K562 (cell line): ENCODE measurements around the gene TRMT2A. TPM values are rescaled to one million over a fixed set of nuclear protein-coding genes. Genes with fewer than 3 reads are reported as not detected.

ENCODE experiments used
- CBX1 ChIP-seq: sonication (generic); IDR thresholded peaks from 2 replicates; pipeline ENCODE4 v1.6.1; 2016; ENCODE audit warnings: antibody characterized with exemption, low read depth, mild to moderate bottlenecking
- CEBPG ChIP-seq, 3 experiments: fragments of 200-800 bp in 1 of 3; sonication (Bioruptor generic) in 1 of 3; sonication (generic) in 1 of 3; formaldehyde crosslinking in 1 of 3; IDR thresholded peaks in 2 of 3; conservative IDR thresholded peaks in 1 of 3; 2 replicates each; pipeline versions ENCODE4 v1.6.1 to v1.8.0; 2016 to 2022; ENCODE audit warnings: missing compliant biosample characterization in 2 of 3, missing genetic modification characterization in 2 of 3, mild to moderate bottlenecking in 1 of 3, missing genetic modification reagents in 1 of 3
- CREB3 ChIP-seq: fragments of 450-650 bp; conservative IDR thresholded peaks from 2 replicates; pipeline ENCODE4 v1.6.1; 2016; ENCODE audit warnings: missing genetic modification characterization, low read depth, mild to moderate bottlenecking, missing compliant biosample characterization, moderate library complexity
- ELF4 ChIP-seq: fragments of 450-650 bp; formaldehyde crosslinking; IDR thresholded peaks from 2 replicates; pipeline ENCODE4 v1.4.0; 2022; ENCODE audit warnings: missing genetic modification characterization
- ERF ChIP-seq: fragments of 450-650 bp; formaldehyde crosslinking; IDR thresholded peaks from 2 replicates; pipeline ENCODE4 v1.4.0; 2020; ENCODE audit warnings: mild to moderate bottlenecking, mixed read lengths
- ETS2 ChIP-seq: IDR thresholded peaks from 2 replicates; pipeline ENCODE4 v1.6.1; 2016; ENCODE audit warnings: borderline replicate concordance, missing genetic modification characterization, mild to moderate bottlenecking, moderate library complexity, missing compliant biosample characterization; ENCODE audit not compliant: poor library complexity, severe bottlenecking
- ETV1 ChIP-seq: fragments of 450-650 bp; conservative IDR thresholded peaks from 2 replicates; pipeline ENCODE4 v1.6.1; 2016; ENCODE audit warnings: missing genetic modification characterization, control low read depth, low read depth, missing compliant biosample characterization
- JUN ChIP-seq, 2 experiments: sonication (generic) in 1 of 2; formaldehyde crosslinking in 1 of 2; IDR thresholded peaks; 2 replicates each; pipeline versions ENCODE4 v1.6.1 to v1.8.0; 2012 to 2022; ENCODE audit warnings: borderline replicate concordance in 2 of 2, mild to moderate bottlenecking in 2 of 2, improper control_type of control experiment in 1 of 2, low read depth in 1 of 2, low read length in 1 of 2, missing genetic modification reagents in 1 of 2
- JUND ChIP-seq, 2 experiments: IDR thresholded peaks; 2 replicates in 1 of 2; 3 replicates in 1 of 2; pipeline ENCODE4 v1.6.1; 2011; ENCODE audit warnings: borderline replicate concordance in 2 of 2, low read depth in 2 of 2, low read length in 2 of 2, improper control_type of control experiment in 1 of 2, missing biosample characterization in 1 of 2, missing genetic modification characterization in 1 of 2, missing genetic modification reagents in 1 of 2
- OTX1 ChIP-seq: fragments of 450-650 bp; formaldehyde crosslinking; IDR thresholded peaks from 2 replicates; pipeline ENCODE4 v1.4.0; 2022; ENCODE audit warnings: mild to moderate bottlenecking
- SMAD1 ChIP-seq: fragments of 150-350 bp; IDR thresholded peaks from 2 replicates; pipeline ENCODE4 v1.6.1; 2014; ENCODE audit warnings: low read length, low read depth; ENCODE audit not compliant: partially characterized antibody
- SRSF9 ChIP-seq: fragments of 200-400 bp; formaldehyde crosslinking; IDR thresholded peaks from 2 replicates; pipeline ENCODE4 v1.6.1; 2017; ENCODE audit warnings: low read depth, low read length, borderline replicate concordance
- STAG1 ChIP-seq: sonication (generic); formaldehyde crosslinking; IDR thresholded peaks from 2 replicates; pipeline ENCODE4 v1.5.0; 2020; ENCODE audit warnings: missing genetic modification reagents, borderline replicate concordance
- TSC22D4 ChIP-seq: fragments of 450-650 bp; IDR thresholded peaks from 2 replicates; pipeline ENCODE4 v1.6.1; 2016; ENCODE audit warnings: missing genetic modification characterization, missing biosample characterization, control low read depth
- ZNF134 ChIP-seq: fragments of 250-450 bp; sonication (Bioruptor Pico); conservative IDR thresholded peaks from 2 replicates; pipeline ENCODE4 v1.4.0; 2020
- ZNF165 ChIP-seq: fragments of 250-450 bp; sonication (Bioruptor Pico); IDR thresholded peaks from 2 replicates; pipeline ENCODE4 v1.4.0; 2020; ENCODE audit warnings: borderline replicate concordance
- ZNF239 ChIP-seq: fragments of 250-450 bp; sonication (Bioruptor Pico); IDR thresholded peaks from 2 replicates; pipeline ENCODE4 v1.4.0; 2020; ENCODE audit warnings: mild to moderate bottlenecking
- polyA plus RNA-seq, 8 experiments: library from polyadenylated mRNA; depleted of rRNA in 4 of 8; stranded (reverse) in 5 of 8; unstranded in 3 of 8; fragments of >200 nt; fragmentation: Nextera tagmentation in 2 of 8; fragmentation: Illumina TruSeq in 1 of 8; extraction: Ambion mirVana in 2 of 8; extraction: Trizol in 1 of 8; gene quantifications; 2 replicates each; pipeline versions ENCODE4 v1.2.1 to v1.2.3, GENCODE V29; 2011 to 2014; ENCODE audit warnings: inconsistent platforms in 1 of 8, missing spikeins in 1 of 8
- total RNA-seq, 7 experiments: library from RNA; depleted of rRNA in 6 of 7; stranded (reverse); fragments of >200 nt in 6 of 7; fragmentation: Illumina TruSeq in 2 of 7; extraction: Trizol in 2 of 7; gene quantifications; 2 replicates each; pipeline versions ENCODE4 v1.2.1 to v1.2.3, GENCODE V29; 2011 to 2021; ENCODE audit warnings: low replicate concordance in 1 of 7
- TF ChIP-seq, protein P1 (sequence below): fragments of 450-650 bp; formaldehyde crosslinking; IDR thresholded peaks from 2 replicates; pipeline ENCODE4 v1.4.0; 2022; ENCODE audit warnings: mild to moderate bottlenecking, moderate library complexity
- TF ChIP-seq, protein P2 (sequence below): fragments of 450-650 bp; IDR thresholded peaks from 2 replicates; pipeline ENCODE4 v1.6.1; 2018; ENCODE audit not compliant: partially characterized antibody

The TRMT2A gene
- total and polyA plus RNA-seq, 9 of the 15 experiments (the other 6 are each of a cell fraction or from before 2014, with no cell fraction given) = 1.6 to 265 (median 140) TPM

DNA sequence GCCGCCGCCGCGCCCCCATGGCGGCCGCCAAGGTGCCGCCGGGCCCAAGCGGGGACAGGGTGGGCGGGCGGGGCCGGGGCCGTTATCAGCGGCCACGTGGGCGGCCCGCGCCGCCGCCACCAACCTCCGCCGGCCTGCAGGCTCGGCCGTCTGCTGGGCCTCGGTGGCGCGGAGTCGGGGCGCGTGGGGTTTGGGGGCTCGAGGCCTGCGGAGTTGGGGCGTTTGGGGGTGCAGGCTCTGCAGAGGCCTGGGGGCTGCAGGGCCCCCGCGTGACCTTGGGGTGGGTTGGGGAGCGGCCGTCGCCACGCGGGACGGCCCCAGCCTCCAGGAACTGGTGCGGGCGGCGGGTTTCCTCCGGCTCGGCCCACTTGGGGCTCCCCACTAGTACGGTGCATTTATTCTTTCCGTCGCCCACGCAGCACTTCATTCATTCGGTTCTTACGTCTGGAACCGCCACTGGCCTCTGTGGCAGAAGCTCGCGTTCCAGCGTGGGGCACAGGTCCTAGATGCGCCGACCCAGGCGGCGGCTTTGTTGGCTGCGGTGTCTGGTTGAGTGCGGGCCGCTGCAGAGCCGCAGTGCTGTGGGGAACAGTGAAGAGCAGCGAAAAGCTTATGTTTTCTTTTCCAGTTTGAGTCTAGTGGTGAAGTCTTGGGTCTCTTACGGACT, 740 bp upstream of the TRMT2A start (continued):
- TF ChIP-seq CEBPG (CRISPR knock-in tag; IDR thresholded peaks at IDR 0.05) = no peak
- TF ChIP-seq CEBPG (tag; conservative IDR thresholded peaks at IDR 0.05 in 1 of 2, IDR thresholded peaks at IDR 0.05 in 1 of 2) = no peak
- no peak for TF ChIP-seq ETV1 (tag)
- TF ChIP-seq SRSF9 = no peak
- no peak for TF ChIP-seq ELF4 (CRISPR knock-in tag)
- TF ChIP-seq JUND (IDR thresholded peaks at IDR 0.05; ENCODE audit: borderline replicate concordance, low read depth, low read length) = no peak; the same call in 1 of the 2 replicates
- no peak for TF ChIP-seq JUND (tag; IDR thresholded peaks at IDR 0.05; ENCODE audit: borderline replicate concordance, low read depth, low read length)
- TF ChIP-seq ETS2 (tag) = no peak
- TF ChIP-seq CREB3 (tag) = peak; percentile 74; the same call in 1 of the 2 replicates
- TF ChIP-seq, protein P1, sequence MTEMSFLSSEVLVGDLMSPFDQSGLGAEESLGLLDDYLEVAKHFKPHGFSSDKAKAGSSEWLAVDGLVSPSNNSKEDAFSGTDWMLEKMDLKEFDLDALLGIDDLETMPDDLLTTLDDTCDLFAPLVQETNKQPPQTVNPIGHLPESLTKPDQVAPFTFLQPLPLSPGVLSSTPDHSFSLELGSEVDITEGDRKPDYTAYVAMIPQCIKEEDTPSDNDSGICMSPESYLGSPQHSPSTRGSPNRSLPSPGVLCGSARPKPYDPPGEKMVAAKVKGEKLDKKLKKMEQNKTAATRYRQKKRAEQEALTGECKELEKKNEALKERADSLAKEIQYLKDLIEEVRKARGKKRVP (CRISPR knock-in tag) = no peak
- TF ChIP-seq, protein P2, sequence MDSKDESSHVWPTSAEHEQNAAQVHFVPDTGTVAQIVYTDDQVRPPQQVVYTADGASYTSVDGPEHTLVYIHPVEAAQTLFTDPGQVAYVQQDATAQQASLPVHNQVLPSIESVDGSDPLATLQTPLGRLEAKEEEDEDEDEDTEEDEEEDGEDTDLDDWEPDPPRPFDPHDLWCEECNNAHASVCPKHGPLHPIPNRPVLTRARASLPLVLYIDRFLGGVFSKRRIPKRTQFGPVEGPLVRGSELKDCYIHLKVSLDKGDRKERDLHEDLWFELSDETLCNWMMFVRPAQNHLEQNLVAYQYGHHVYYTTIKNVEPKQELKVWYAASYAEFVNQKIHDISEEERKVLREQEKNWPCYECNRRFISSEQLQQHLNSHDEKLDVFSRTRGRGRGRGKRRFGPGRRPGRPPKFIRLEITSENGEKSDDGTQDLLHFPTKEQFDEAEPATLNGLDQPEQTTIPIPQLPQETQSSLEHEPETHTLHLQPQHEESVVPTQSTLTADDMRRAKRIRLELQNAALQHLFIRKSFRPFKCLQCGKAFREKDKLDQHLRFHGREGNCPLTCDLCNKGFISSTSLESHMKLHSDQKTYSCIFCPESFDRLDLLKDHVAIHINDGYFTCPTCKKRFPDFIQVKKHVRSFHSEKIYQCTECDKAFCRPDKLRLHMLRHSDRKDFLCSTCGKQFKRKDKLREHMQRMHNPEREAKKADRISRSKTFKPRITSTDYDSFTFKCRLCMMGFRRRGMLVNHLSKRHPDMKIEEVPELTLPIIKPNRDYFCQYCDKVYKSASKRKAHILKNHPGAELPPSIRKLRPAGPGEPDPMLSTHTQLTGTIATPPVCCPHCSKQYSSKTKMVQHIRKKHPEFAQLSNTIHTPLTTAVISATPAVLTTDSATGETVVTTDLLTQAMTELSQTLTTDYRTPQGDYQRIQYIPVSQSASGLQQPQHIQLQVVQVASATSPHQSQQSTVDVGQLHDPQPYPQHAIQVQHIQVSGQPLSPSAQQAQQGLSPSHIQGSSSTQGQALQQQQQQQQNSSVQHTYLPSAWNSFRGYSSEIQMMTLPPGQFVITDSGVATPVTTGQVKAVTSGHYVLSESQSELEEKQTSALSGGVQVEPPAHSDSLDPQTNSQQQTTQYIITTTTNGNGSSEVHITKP = no peak
- TF ChIP-seq TSC22D4 = no peak
- no peak for TF ChIP-seq STAG1 (CRISPR knock-in tag)
- no peak for TF ChIP-seq ZNF134
- no peak for TF ChIP-seq OTX1 (CRISPR knock-in tag)
- no peak for TF ChIP-seq CBX1
- no peak for TF ChIP-seq ZNF239 (CRISPR knock-in tag)
- TF ChIP-seq ERF (CRISPR knock-in tag) = peak; percentile 86
- TF ChIP-seq JUN (IDR thresholded peaks at IDR 0.05; ENCODE audit: borderline replicate concordance, low read depth, low read length) = no peak; the same call in 1 of the 2 replicates
- TF ChIP-seq JUN (CRISPR knock-in tag; IDR thresholded peaks at IDR 0.05; ENCODE audit: borderline replicate concordance) = no peak
- TF ChIP-seq SMAD1 = peak; percentile 62
- TF ChIP-seq ZNF165 (CRISPR knock-in tag) = no peak
